ENCODE data around the gene SLC6A11.

SLC6A11 gene

DNA sequence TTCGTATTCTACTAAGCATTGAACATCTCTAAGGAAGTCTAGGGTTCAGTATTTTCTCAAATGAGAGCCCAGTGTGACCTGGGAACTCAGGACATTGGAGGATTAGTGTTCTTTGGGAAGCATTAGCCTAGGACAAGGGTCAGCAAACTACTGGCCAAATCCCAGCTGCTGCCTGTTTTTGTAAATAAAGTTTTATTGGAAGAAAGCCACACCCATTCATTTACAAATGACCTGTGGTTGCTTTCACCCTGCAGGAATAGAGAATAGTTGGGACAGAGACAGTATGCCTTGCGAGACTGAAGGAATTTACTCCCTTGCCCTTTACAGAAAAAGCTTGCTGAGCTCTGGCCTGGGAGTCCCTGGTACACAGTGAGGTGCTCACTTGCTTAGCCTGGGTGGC is 20.6 kb downstream of the SLC6A11 start:
- Mint-ChIP-seq H3K36me3 (ENCODE audit: insufficient read depth) (no peaks in the 10 kb centered on the region), H3K9me3 (no peaks in the 10 kb centered on the region), H3K4me3 (no peak overlapping the region), H3K27ac (no peak overlapping the region), H3K27me3 (peaks cover 47 to 73% of the 10 kb centered on the region in 2 donors), H3K4me1 (ENCODE audit: low read depth in 2 of 2) (no peaks in the 10 kb centered on the region)
- DNase-seq (no peak), ATAC-seq (replicated peaks) (no peak)

DNA sequence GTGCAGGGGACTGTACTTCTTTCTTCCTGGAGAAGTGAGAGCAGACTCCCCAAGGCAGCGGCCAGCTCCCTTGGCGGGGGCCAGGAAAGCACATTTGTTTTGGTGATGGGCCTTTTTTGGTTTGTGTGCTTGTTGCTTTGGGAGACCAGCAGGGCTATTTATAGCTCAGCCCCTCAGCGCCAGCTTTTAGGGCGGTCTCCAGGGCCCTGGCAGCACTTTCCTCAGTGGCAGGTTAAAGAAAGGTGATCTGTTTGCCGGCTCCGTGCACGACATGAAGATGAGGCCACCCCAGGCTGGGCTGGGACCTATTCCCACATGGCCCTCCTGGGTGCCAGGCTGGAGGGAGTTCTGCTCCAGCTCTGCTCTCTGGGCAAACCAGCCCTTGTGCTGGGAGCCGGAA is 21.8 kb downstream of the SLC6A11 start:
- Mint-ChIP-seq H3K36me3 (ENCODE audit: insufficient read depth) (no peaks in the 10 kb centered on the region), H3K27me3 (peaks cover 54 to 77% of the 10 kb centered on the region in 2 donors), H3K4me1 (ENCODE audit: low read depth in 2 of 2) (no peaks in the 10 kb centered on the region), H3K27ac (no peak overlapping the region), H3K4me3 (no peak overlapping the region), H3K9me3 (no peaks in the 10 kb centered on the region)
- ATAC-seq (replicated peaks) = no peak
- DNase-seq = no peak

DNA sequence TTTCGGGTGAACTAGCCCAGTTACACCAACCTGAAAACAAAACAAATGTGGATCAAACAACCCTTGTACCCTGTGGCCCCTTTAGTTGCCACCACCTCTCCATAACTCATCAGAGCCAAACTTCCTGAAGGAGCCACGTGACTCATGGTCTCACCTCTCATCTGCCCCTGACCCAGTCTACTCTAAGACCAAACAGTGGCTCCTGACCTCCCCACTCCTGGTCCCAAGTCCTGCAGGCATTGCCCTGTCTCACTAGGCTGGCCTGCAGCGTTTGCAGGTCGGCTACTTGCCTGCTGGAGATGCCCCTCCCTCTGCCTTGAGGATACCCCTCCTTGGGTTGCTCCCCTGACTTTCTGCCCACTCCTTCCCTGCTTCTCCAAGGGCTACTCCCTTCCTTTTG is 23.1 kb downstream of the SLC6A11 start:
- H3K4me1 Mint-ChIP-seq (ENCODE audit: low read depth in 2 of 2) = no peaks in the 10 kb centered on the region
- ATAC-seq (replicated peaks) (no peak), DNase-seq (no peak)
- H3K36me3 Mint-ChIP-seq (ENCODE audit: insufficient read depth) = no peaks in the 10 kb centered on the region
- H3K9me3 Mint-ChIP-seq = no peaks in the 10 kb centered on the region
- peaks cover 57 to 80% of the 10 kb centered on the region in 2 donors for H3K27me3 Mint-ChIP-seq
- no peak overlapping the region for H3K27ac Mint-ChIP-seq
- H3K4me3 Mint-ChIP-seq = no peak overlapping the region

DNA sequence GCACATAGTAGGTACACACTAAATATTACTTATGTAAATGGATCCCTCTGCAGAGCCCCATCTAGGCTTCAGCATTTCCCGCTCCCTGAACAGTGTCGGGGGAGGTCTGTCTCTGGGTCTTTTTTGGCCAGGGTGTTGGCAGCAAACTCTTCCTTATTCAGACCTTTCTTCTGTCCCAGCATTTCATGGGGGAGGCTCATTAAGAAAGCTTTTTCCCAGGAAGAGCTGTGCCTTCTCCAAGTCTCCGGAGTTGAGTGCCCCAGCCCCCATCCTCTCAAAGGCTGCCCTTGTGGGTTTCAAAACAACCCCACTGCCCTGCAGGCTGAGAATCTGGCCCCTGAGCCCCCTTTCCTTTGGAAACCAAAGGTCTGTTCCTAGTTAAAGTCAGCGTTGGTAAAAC is 25.1 kb downstream of the SLC6A11 start:
- Mint-ChIP-seq H3K4me1 (ENCODE audit: low read depth in 2 of 2) (no peaks in the 10 kb centered on the region), H3K27ac (no peak overlapping the region), H3K4me3 (no peak overlapping the region), H3K36me3 (ENCODE audit: insufficient read depth) (no peaks in the 10 kb centered on the region), H3K27me3 (peaks cover 57 to 80% of the 10 kb centered on the region in 2 donors), H3K9me3 (no peaks in the 10 kb centered on the region)
- no peak for DNase-seq
- no peak for ATAC-seq (replicated peaks)

DNA sequence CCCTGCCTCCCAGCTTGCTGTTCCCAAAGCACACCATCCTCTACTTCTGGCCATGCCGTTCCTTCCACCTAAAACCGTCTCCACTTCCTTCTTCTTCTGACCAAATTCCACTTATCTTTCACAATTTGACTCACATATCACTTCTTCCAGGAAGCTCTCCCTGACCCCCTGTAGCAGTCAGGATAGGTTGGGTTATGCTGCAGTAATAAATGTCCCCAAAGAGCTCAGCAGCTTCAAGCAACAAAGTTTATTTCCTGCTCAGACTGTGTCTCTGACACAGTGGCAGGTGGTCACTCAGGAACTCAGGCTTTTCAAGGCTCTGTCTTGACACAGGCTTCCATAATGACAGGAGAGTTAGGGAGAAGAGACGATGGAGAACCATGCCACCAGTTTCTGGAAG is 27.4 kb downstream of the SLC6A11 start:
- no peaks in the 10 kb centered on the region for H3K9me3 Mint-ChIP-seq
- DNase-seq (no peak), ATAC-seq (replicated peaks) (no peak)
- no peaks in the 10 kb centered on the region for H3K4me1 Mint-ChIP-seq (ENCODE audit: low read depth in 2 of 2)
- H3K27me3 Mint-ChIP-seq = peaks cover 66 to 83% of the 10 kb centered on the region in 2 donors
- no peak overlapping the region for H3K4me3 Mint-ChIP-seq
- H3K27ac Mint-ChIP-seq = no peak overlapping the region
- H3K36me3 Mint-ChIP-seq (ENCODE audit: insufficient read depth) = no peaks in the 10 kb centered on the region

DNA sequence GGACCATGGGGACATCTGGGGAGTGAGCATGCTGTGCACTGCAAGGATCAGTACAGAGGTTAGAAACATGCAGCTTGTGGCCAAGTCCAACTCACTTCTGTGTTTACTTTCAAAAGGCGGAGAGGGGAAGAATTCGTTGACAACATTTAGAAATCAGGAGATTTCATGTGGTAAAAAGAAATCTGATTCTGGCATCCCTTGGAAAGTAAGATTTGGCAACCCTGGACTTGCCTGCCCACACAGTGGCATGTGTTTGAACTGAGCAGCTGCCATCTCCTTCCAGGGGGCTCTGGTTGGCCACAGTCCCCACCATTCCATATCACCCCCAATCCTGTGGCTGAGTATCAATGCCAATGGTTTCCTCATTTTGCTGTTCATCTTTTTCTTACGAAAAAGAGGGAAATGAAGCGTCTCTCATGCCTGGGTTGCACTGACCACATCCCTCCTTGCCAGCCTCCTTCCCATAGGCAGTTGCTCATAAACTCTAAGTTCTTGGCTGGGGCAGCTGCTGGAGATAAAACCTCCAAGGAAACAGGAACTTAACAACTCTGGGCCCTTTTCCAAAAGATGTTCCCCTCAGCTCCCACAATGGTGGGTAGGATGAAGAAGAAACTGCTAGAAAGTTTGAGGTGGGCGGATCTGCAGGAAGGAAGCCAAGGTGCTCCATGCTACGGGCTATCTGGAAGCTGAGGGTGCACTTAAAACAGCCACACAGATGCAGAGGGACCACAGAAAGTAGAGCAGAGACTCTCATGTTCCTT is 29.2 kb downstream of the SLC6A11 start:
- Mint-ChIP-seq H3K27me3 (peaks cover 69 to 80% of the 10 kb centered on the region in 2 donors), H3K27ac (no peak overlapping the region), H3K4me1 (ENCODE audit: low read depth in 2 of 2) (no peaks in the 10 kb centered on the region), H3K4me3 (no peak overlapping the region), H3K36me3 (ENCODE audit: insufficient read depth) (no peaks in the 10 kb centered on the region), H3K9me3 (no peaks in the 10 kb centered on the region)
- no peak for DNase-seq
- ATAC-seq (replicated peaks) = no peak

DNA sequence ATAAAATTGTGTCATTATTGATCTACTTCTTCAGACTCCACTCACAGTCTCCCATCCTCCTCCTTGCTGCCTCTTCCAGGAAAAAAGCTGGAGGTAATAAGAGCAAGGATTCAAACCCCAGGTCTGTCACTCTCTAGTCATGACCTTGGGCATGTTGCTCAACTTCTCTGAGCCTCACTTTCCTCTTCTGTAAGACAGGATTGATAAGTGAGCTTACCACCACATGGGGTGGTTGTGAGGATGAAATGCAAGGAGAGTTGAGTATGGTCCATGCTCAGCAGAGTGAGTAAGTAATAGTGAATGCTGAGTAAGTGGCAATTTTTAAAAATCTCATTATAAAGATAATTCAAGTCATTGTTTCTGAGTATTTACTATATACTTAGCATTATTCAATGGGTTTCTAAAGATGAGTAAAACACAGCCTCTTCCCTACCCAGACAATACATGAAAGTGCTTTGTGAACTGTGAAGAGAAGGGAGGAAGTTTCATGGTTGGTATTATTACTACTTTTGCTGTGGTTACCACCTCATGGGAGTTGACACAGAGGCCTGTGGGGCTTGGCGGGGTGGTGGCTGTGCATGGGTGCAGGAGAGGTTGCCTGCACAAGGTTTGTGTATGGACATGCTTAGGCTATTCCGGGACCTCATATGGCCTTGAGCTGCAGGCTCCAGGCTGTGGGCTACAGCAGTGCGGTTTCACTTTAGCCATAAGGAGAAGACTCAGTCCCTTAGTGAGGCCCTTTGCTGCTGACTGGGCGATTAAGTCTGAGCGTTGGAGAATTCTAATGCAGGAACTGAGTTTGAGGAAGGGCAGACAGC is 30.0 kb downstream of the SLC6A11 start:
- H3K36me3 Mint-ChIP-seq (ENCODE audit: insufficient read depth) = no peaks in the 10 kb centered on the region
- H3K27ac Mint-ChIP-seq = no peak overlapping the region
- peaks cover 70 to 81% of the 10 kb centered on the region in 2 donors for H3K27me3 Mint-ChIP-seq

DNA sequence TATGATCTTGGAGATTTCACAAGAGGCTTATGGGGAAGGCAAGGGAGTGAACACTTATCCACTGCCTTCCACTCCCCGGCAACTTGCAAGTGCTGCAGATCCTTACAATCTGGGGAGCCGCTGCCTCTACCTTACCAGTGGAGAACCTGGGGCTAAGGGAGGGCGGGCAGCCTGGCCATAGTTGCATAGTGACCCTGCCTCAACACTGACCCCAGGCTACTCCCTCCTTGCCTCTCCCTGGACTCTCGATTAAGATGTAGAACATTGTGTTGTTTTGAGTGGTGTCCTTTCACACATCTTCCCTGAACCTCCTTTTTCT is 30.6 kb downstream of the SLC6A11 start:
- Mint-ChIP-seq H3K36me3 (ENCODE audit: insufficient read depth) (no peaks in the 10 kb centered on the region), H3K27me3 (peaks cover 76 to 87% of the 10 kb centered on the region in 2 donors), H3K27ac (no peak overlapping the region), H3K9me3 (no peaks in the 10 kb centered on the region), H3K4me1 (ENCODE audit: low read depth in 2 of 2) (no peaks in the 10 kb centered on the region), H3K4me3 (no peak overlapping the region)
- ATAC-seq (replicated peaks) (no peak), DNase-seq (no peak)

More for the DNA sequence above, 30.0 kb downstream of the SLC6A11 start:
- Mint-ChIP-seq H3K4me1 (ENCODE audit: low read depth in 2 of 2) (no peaks in the 10 kb centered on the region), H3K4me3 (no peak overlapping the region), H3K9me3 (no peaks in the 10 kb centered on the region)
- ATAC-seq (replicated peaks) (no peak), DNase-seq (no peak)

DNA sequence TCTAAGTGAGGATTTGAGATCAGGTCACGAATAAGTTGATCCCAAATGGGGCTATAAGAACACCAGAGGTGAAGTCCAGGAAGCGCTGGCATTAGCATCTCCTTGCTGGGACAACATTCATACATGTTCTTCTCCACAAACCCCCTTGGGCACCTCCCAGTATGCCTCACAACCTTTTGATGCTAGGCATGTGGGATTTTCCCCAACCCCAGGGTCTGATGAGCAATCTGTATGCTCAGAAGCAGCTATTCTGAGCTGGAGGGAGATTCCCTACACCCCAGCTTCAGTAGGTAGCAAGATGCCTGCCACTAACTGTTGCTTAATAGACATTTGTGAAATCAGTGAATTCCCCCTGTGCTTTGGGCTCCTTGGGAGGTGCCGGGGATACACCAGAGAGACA is 32.2 kb downstream of the SLC6A11 start:
- H3K27me3 Mint-ChIP-seq = peaks cover 73 to 95% of the 10 kb centered on the region in 2 donors
- no peak overlapping the region for H3K4me3 Mint-ChIP-seq
- H3K9me3 Mint-ChIP-seq = no peaks in the 10 kb centered on the region
- ATAC-seq (replicated peaks) (no peak), DNase-seq (no peak)
- H3K36me3 Mint-ChIP-seq (ENCODE audit: insufficient read depth) = no peaks in the 10 kb centered on the region
- no peaks in the 10 kb centered on the region for H3K4me1 Mint-ChIP-seq (ENCODE audit: low read depth in 2 of 2)
- no peak overlapping the region for H3K27ac Mint-ChIP-seq

DNA sequence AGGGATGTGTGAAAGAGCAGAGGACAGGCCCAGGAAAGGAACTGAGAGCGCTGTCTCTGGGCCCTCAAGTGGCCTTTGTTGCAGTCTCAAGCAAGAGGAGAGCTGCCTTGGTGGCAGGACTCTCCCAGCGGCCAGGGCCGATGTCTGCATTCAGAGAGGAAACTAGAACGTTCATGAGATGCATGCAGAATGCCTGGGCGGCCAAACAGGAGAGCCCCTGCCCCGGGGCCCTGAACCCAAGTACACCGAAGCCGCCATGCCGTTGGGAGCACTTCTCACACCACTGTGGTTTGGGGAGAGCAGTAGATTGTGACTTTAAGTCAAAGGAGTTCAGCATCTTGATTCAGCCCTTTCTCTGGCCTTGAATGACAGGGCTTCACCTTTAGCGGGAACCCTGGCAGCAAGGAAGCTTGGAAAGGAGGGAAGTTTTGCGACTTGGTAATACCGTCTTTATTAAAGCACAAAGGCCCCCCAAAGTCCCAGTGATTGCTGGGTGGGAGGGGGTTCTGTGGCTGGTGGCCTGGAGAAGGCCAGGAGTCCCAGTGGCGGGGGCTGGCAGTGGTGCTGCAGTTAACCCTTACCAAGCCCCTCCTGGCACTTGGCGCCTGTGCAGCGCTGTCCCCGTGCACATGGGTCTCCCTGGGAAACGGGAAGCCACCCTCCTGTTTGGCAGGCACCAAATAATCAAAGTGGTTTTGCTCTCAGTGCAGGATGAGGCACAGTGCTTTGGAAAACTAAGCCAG is 36.2 kb downstream of the SLC6A11 start:
- no peak for ATAC-seq (replicated peaks)
- no peak for DNase-seq

DNA sequence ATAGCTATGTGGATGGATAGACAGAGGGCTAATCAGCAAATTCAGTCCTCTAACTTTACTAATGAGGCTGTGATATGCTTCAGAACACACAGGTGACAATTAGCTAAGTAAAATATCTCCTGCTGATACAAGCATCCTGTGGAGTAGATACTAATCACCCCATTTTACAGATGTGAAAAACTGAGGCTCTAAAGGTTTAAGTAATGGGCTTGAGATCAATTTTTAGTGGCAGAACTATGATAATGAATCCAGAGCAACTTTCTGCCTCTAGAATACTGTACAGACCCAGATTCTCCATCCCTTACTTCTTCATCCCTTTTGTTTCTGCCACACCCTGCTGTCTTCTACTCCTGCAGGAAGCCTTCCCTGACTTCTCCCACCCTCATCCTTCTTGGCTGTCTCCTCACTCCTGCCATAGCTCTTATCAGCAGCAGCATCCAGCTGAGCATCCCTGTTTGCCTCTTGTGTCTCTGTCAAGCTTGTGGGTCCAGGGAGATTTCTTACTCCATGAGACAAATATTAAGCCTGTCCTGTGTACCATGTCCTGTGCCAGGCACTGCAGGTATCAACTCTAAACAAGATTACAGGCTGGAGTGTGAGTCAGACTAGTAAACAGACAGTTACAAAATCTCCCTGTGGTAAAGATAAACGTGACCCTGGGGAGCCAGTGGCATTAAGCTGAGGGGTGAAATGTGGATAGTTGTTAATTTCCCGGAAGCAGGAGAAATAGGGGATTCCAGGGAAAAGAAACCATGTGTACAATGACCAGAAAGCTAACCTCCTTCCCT is 39.2 kb downstream of the SLC6A11 start:
- no peaks in the 10 kb centered on the region for H3K4me1 Mint-ChIP-seq (ENCODE audit: low read depth in 2 of 2)
- H3K27me3 Mint-ChIP-seq = peaks cover 57 to 72% of the 10 kb centered on the region in 2 donors
- DNase-seq (no peak), ATAC-seq (replicated peaks) (no peak)
- H3K27ac Mint-ChIP-seq = no peak overlapping the region
- no peaks in the 10 kb centered on the region for H3K36me3 Mint-ChIP-seq (ENCODE audit: insufficient read depth)
- H3K9me3 Mint-ChIP-seq = no peaks in the 10 kb centered on the region
- no peak overlapping the region for H3K4me3 Mint-ChIP-seq

More for the DNA sequence above, 36.2 kb downstream of the SLC6A11 start:
- Mint-ChIP-seq H3K27ac (no peak overlapping the region), H3K36me3 (ENCODE audit: insufficient read depth) (no peaks in the 10 kb centered on the region), H3K27me3 (peaks cover 65 to 92% of the 10 kb centered on the region in 2 donors), H3K4me3 (no peak overlapping the region), H3K4me1 (ENCODE audit: low read depth in 2 of 2) (no peaks in the 10 kb centered on the region), H3K9me3 (no peaks in the 10 kb centered on the region)

DNA sequence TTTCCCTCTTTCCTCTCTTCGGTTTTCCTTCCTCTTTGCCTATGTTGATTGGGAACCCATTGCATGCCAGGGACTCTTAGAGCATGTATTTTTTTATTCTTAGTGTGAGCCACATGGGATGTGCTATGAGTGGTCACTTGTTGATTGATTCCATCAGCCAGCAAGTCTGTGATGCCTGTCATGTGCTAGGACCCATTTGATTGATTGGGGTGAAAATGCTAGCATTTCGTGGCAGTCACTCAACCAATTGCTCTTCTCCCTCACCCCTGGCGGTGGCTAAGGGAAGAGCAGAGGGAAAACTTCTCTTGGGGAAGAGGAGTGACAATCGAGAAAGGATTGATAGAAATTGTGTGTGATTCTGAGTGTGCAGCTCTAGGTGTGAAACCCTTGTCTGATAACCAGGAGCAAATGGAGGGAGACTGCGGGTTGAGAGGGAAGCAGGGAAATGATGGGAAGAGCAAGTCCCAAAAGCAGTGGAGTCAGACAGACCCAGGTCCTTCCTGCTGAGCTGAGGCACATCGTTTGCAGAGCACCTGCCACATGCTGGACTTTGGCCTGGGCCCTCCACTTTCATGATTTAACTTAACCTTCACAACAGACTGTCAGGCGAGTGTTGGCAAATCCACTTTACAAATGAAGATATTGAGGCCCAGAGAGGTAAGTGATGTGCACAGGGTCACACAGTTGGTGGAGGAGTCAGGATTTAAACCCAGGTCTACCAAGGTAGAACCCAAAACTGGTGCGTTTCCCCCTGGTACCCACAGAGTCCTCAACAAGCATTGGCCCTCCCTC is 40.0 kb downstream of the SLC6A11 start:
- Mint-ChIP-seq H3K4me3 (no peak overlapping the region), H3K27ac (no peak overlapping the region), H3K9me3 (no peaks in the 10 kb centered on the region), H3K4me1 (ENCODE audit: low read depth in 2 of 2) (no peaks in the 10 kb centered on the region), H3K36me3 (ENCODE audit: insufficient read depth) (no peaks in the 10 kb centered on the region), H3K27me3 (peaks cover 59 to 71% of the 10 kb centered on the region in 2 donors)
- no peak for ATAC-seq (replicated peaks)
- no peak for DNase-seq
